ENCODE data around the gene GLIPR1L1.

Gene GLIPR1L1

GRCh38 chr12:75361408-75361807, 26.9 kb downstream of the GLIPR1L1 start:
- H3K36me3 ChIP-seq (ENCODE audit: low read length) = no peaks in the 10 kb centered on the region
- no peak overlapping the region for H2AFZ ChIP-seq (ENCODE audit: low read depth, low read length, severe bottlenecking)
- H3K4me3 ChIP-seq (ENCODE audit: insufficient read depth, low read length, poor library complexity, severe bottlenecking) = no peak overlapping the region
- H3K27ac ChIP-seq (ENCODE audit: low read depth, low read length) = no peak overlapping the region
- TF ChIP-seq EZH2phosphoT487 (conservative IDR thresholded peaks at IDR 0.05; ENCODE audit: low read length) = no peak
- TF ChIP-seq, protein P1, sequence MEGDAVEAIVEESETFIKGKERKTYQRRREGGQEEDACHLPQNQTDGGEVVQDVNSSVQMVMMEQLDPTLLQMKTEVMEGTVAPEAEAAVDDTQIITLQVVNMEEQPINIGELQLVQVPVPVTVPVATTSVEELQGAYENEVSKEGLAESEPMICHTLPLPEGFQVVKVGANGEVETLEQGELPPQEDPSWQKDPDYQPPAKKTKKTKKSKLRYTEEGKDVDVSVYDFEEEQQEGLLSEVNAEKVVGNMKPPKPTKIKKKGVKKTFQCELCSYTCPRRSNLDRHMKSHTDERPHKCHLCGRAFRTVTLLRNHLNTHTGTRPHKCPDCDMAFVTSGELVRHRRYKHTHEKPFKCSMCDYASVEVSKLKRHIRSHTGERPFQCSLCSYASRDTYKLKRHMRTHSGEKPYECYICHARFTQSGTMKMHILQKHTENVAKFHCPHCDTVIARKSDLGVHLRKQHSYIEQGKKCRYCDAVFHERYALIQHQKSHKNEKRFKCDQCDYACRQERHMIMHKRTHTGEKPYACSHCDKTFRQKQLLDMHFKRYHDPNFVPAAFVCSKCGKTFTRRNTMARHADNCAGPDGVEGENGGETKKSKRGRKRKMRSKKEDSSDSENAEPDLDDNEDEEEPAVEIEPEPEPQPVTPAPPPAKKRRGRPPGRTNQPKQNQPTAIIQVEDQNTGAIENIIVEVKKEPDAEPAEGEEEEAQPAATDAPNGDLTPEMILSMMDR (IDR thresholded peaks at IDR 0.05; ENCODE audit: insufficient read depth, low read length, poor library complexity, severe bottlenecking) = no peak
- no peaks in the 10 kb centered on the region for H3F3A ChIP-seq (ENCODE audit: insufficient read depth)
- H3K9ac ChIP-seq (ENCODE audit: low read length) = no peak overlapping the region
- H3K4me2 ChIP-seq (ENCODE audit: low read depth, low read length, poor library complexity, severe bottlenecking) = no peak overlapping the region
- H3K9me2 ChIP-seq (replicated peaks; ENCODE audit: insufficient read depth, low read length) = no peaks in the 10 kb centered on the region
- no peaks in the 10 kb centered on the region for H3K9me3 ChIP-seq (ENCODE audit: insufficient read depth, low read length)
- H4K20me1 ChIP-seq (ENCODE audit: low read depth, low read length) = no peaks in the 10 kb centered on the region
- no peaks in the 10 kb centered on the region for H3K79me2 ChIP-seq (ENCODE audit: insufficient read depth, low read length)
- no peaks in the 10 kb centered on the region for H3K27me3 ChIP-seq (ENCODE audit: low read length)

GRCh38 chr12:75364919-75365318, 30.4 kb downstream of the GLIPR1L1 start:
- Histone ChIP-seq H3K9me2 (replicated peaks; ENCODE audit: insufficient read depth, low read length) (no peaks in the 10 kb centered on the region), H3K4me2 (ENCODE audit: low read depth, low read length, poor library complexity, severe bottlenecking) (no peak overlapping the region), H3K79me2 (ENCODE audit: insufficient read depth, low read length) (no peaks in the 10 kb centered on the region), H3F3A (ENCODE audit: insufficient read depth) (no peaks in the 10 kb centered on the region), H3K27ac (ENCODE audit: low read depth, low read length) (no peak overlapping the region), H3K9me3 (ENCODE audit: insufficient read depth, low read length) (no peaks in the 10 kb centered on the region), H3K9ac (ENCODE audit: low read length) (no peak overlapping the region), H2AFZ (ENCODE audit: low read depth, low read length, severe bottlenecking) (no peak overlapping the region), H3K27me3 (ENCODE audit: low read length) (no peaks in the 10 kb centered on the region), H4K20me1 (ENCODE audit: low read depth, low read length) (no peaks in the 10 kb centered on the region), H3K4me3 (ENCODE audit: insufficient read depth, low read length, poor library complexity, severe bottlenecking) (no peak overlapping the region), H3K36me3 (ENCODE audit: low read length) (no peaks in the 10 kb centered on the region)
- TF ChIP-seq, protein P1 (IDR thresholded peaks at IDR 0.05; ENCODE audit: insufficient read depth, low read length, poor library complexity, severe bottlenecking) = no peak
- TF ChIP-seq EZH2phosphoT487 (conservative IDR thresholded peaks at IDR 0.05; ENCODE audit: low read length) = no peak

GRCh38 chr12:75366629-75367028, 32.2 kb downstream of the GLIPR1L1 start:
- Histone ChIP-seq H3K36me3 (ENCODE audit: low read length) (no peaks in the 10 kb centered on the region), H3K4me2 (ENCODE audit: low read depth, low read length, poor library complexity, severe bottlenecking) (no peak overlapping the region), H3K27me3 (ENCODE audit: low read length) (no peaks in the 10 kb centered on the region), H3K9me2 (replicated peaks; ENCODE audit: insufficient read depth, low read length) (no peaks in the 10 kb centered on the region), H3K79me2 (ENCODE audit: insufficient read depth, low read length) (no peaks in the 10 kb centered on the region), H2AFZ (ENCODE audit: low read depth, low read length, severe bottlenecking) (no peak overlapping the region), H3K4me3 (ENCODE audit: insufficient read depth, low read length, poor library complexity, severe bottlenecking) (no peak overlapping the region), H3F3A (ENCODE audit: insufficient read depth) (no peaks in the 10 kb centered on the region), H3K9me3 (ENCODE audit: insufficient read depth, low read length) (no peaks in the 10 kb centered on the region), H4K20me1 (ENCODE audit: low read depth, low read length) (no peaks in the 10 kb centered on the region), H3K27ac (ENCODE audit: low read depth, low read length) (no peak overlapping the region), H3K9ac (ENCODE audit: low read length) (no peak overlapping the region)
- TF ChIP-seq, protein P1 (IDR thresholded peaks at IDR 0.05; ENCODE audit: insufficient read depth, low read length, poor library complexity, severe bottlenecking) = no peak
- no peak for TF ChIP-seq EZH2phosphoT487 (conservative IDR thresholded peaks at IDR 0.05; ENCODE audit: low read length)
